ENCODE results near the gene MAP3K21. TPM values are rescaled to one million over a fixed set of nuclear protein-coding genes. Genes with fewer than 3 reads are reported as not detected.

MAP3K21 gene
- polyA plus RNA-seq, 1 donor from 2014 or later = 3.7 TPM

DNA sequence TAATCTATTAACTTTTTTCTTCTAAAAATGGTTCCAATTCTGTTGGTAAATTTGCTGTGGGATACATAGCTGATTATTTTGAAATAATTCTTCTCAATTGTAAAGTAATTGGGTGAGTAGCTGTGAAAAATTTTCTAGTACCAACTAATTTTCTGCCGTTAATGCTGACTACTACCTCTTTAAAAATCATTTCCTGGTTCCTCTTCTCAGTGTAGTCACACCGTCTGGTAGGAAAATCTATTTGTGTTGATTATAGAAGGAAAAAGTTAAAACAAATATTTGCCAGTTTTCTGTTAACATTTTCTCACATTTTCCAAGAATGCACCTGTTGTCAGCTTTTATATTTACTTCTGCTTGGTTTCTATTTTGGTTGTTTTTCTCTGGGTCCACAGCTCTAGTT is 82.0 kb downstream of the MAP3K21 start:
- no peak overlapping the region for H3K9ac ChIP-seq (ENCODE audit: low read length)
- H3K27ac ChIP-seq (ENCODE audit: low read length) = no peak overlapping the region
- no peaks in the 10 kb centered on the region for H3K36me3 ChIP-seq (ENCODE audit: insufficient read depth, low read length)
- H4K20me1 ChIP-seq (ENCODE audit: insufficient read depth) = no peaks in the 10 kb centered on the region
- H3K79me2 ChIP-seq (replicated peaks; ENCODE audit: insufficient read depth, low read length) = no peaks in the 10 kb centered on the region
- no peak for TF ChIP-seq RAD21 (conservative IDR thresholded peaks at IDR 0.05)
- no peak for TF ChIP-seq TAF1 (IDR thresholded peaks at IDR 0.05; ENCODE audit: low read depth)
- no peak overlapping the region for H2AFZ ChIP-seq (ENCODE audit: low read depth, low read length)
- H3K9me2 ChIP-seq (ENCODE audit: insufficient read depth, low read length) = no peaks in the 10 kb centered on the region
- no peak overlapping the region for H3K4me3 ChIP-seq (ENCODE audit: low read length)
- H3K9me3 ChIP-seq (ENCODE audit: low read length) = no peaks in the 10 kb centered on the region
- no peaks in the 10 kb centered on the region for H3F3A ChIP-seq (ENCODE audit: insufficient read depth, low read length, poor library complexity, severe bottlenecking)
- H3K27me3 ChIP-seq (ENCODE audit: insufficient read depth, low read depth, low read length) = no peaks in the 10 kb centered on the region
- no peak overlapping the region for H3K4me2 ChIP-seq (ENCODE audit: low read length)

DNA sequence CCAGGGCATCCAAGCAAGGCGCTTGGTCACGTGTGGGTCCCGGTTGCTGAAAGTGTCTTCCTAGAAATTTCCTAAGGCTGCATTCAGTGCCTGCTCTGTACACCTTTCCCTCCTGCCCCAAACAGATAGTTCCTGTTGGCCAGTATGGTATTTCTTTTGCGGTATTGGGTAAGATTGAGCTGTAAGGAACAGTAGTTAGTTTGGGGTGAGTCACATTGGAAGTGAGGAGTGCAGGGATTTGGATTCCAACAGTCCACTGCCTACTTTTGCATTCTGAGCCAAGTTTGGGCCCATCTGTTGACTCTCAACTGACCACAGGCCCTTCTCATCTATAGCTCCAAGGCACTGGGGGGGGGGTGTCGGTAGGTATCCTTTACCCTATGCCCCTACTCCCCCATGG is 83.4 kb downstream of the MAP3K21 start:
- Histone ChIP-seq H3K36me3 (ENCODE audit: insufficient read depth, low read length) (no peaks in the 10 kb centered on the region), H3K79me2 (replicated peaks; ENCODE audit: insufficient read depth, low read length) (no peaks in the 10 kb centered on the region), H3K27me3 (ENCODE audit: insufficient read depth, low read depth, low read length) (no peaks in the 10 kb centered on the region), H3K9ac (ENCODE audit: low read length) (no peak overlapping the region), H2AFZ (ENCODE audit: low read depth, low read length) (no peak overlapping the region), H3K4me2 (ENCODE audit: low read length) (no peak overlapping the region), H4K20me1 (ENCODE audit: insufficient read depth) (no peaks in the 10 kb centered on the region), H3F3A (ENCODE audit: insufficient read depth, low read length, poor library complexity, severe bottlenecking) (no peaks in the 10 kb centered on the region), H3K4me3 (ENCODE audit: low read length) (no peak overlapping the region), H3K9me3 (ENCODE audit: low read length) (no peaks in the 10 kb centered on the region), H3K9me2 (ENCODE audit: insufficient read depth, low read length) (no peaks in the 10 kb centered on the region), H3K27ac (ENCODE audit: low read length) (no peak overlapping the region)
- TF ChIP-seq EZH2 (IDR thresholded peaks at IDR 0.05; ENCODE audit: borderline replicate concordance, insufficient read depth, low read length, poor library complexity, severe bottlenecking) (no peak), MXI1 (conservative IDR thresholded peaks at IDR 0.05; ENCODE audit: poor library complexity, severe bottlenecking) (no peak), RAD21 (conservative IDR thresholded peaks at IDR 0.05) (no peak), POLR2AphosphoS5 (IDR thresholded peaks at IDR 0.05) (no peak), SMC3 (conservative IDR thresholded peaks at IDR 0.05; ENCODE audit: poor library complexity) (no peak), TAF1 (IDR thresholded peaks at IDR 0.05; ENCODE audit: low read depth) (no peak), EP300 (conservative IDR thresholded peaks at IDR 0.05; ENCODE audit: poor library complexity, severe bottlenecking) (no peak)
- TF ChIP-seq, protein P1, sequence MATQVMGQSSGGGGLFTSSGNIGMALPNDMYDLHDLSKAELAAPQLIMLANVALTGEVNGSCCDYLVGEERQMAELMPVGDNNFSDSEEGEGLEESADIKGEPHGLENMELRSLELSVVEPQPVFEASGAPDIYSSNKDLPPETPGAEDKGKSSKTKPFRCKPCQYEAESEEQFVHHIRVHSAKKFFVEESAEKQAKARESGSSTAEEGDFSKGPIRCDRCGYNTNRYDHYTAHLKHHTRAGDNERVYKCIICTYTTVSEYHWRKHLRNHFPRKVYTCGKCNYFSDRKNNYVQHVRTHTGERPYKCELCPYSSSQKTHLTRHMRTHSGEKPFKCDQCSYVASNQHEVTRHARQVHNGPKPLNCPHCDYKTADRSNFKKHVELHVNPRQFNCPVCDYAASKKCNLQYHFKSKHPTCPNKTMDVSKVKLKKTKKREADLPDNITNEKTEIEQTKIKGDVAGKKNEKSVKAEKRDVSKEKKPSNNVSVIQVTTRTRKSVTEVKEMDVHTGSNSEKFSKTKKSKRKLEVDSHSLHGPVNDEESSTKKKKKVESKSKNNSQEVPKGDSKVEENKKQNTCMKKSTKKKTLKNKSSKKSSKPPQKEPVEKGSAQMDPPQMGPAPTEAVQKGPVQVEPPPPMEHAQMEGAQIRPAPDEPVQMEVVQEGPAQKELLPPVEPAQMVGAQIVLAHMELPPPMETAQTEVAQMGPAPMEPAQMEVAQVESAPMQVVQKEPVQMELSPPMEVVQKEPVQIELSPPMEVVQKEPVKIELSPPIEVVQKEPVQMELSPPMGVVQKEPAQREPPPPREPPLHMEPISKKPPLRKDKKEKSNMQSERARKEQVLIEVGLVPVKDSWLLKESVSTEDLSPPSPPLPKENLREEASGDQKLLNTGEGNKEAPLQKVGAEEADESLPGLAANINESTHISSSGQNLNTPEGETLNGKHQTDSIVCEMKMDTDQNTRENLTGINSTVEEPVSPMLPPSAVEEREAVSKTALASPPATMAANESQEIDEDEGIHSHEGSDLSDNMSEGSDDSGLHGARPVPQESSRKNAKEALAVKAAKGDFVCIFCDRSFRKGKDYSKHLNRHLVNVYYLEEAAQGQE (IDR thresholded peaks at IDR 0.05; ENCODE audit: borderline replicate concordance) = no peak
- TF ChIP-seq, protein P2, sequence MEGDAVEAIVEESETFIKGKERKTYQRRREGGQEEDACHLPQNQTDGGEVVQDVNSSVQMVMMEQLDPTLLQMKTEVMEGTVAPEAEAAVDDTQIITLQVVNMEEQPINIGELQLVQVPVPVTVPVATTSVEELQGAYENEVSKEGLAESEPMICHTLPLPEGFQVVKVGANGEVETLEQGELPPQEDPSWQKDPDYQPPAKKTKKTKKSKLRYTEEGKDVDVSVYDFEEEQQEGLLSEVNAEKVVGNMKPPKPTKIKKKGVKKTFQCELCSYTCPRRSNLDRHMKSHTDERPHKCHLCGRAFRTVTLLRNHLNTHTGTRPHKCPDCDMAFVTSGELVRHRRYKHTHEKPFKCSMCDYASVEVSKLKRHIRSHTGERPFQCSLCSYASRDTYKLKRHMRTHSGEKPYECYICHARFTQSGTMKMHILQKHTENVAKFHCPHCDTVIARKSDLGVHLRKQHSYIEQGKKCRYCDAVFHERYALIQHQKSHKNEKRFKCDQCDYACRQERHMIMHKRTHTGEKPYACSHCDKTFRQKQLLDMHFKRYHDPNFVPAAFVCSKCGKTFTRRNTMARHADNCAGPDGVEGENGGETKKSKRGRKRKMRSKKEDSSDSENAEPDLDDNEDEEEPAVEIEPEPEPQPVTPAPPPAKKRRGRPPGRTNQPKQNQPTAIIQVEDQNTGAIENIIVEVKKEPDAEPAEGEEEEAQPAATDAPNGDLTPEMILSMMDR (IDR thresholded peaks at IDR 0.05; ENCODE audit: poor library complexity, severe bottlenecking) = no peak

DNA sequence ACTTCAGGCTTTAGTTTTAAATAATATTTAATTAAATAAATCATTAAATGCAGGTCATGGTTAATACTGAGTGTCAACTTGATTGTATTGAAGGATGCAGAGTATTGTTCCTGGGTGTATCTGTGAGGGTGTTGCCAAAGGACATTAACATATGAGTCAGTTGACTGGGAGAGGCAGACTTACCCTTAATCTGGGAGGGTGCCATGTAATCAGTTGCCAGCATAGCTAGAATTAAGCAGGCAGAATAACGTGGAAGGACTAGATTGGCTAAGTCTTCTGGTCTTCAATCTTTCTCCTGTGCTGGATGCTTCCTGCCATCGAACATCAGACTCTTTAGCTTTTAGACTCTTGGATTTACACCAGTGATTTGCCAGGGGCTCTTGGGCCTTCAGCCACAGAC is 85.3 kb downstream of the MAP3K21 start:
- Histone ChIP-seq H3K27ac (ENCODE audit: low read length) (no peak overlapping the region), H3K27me3 (ENCODE audit: insufficient read depth, low read depth, low read length) (no peaks in the 10 kb centered on the region), H3F3A (ENCODE audit: insufficient read depth, low read length, poor library complexity, severe bottlenecking) (no peaks in the 10 kb centered on the region), H4K20me1 (ENCODE audit: insufficient read depth) (no peaks in the 10 kb centered on the region), H2AFZ (ENCODE audit: low read depth, low read length) (no peak overlapping the region), H3K9ac (ENCODE audit: low read length) (no peak overlapping the region), H3K79me2 (replicated peaks; ENCODE audit: insufficient read depth, low read length) (no peaks in the 10 kb centered on the region), H3K4me2 (ENCODE audit: low read length) (no peak overlapping the region), H3K9me2 (ENCODE audit: insufficient read depth, low read length) (no peaks in the 10 kb centered on the region), H3K9me3 (ENCODE audit: low read length) (no peaks in the 10 kb centered on the region), H3K36me3 (ENCODE audit: insufficient read depth, low read length) (no peaks in the 10 kb centered on the region), H3K4me3 (ENCODE audit: low read length) (no peak overlapping the region)
- TF ChIP-seq POLR2AphosphoS5 (IDR thresholded peaks at IDR 0.05) = no peak
- no peak for TF ChIP-seq TAF1 (IDR thresholded peaks at IDR 0.05; ENCODE audit: low read depth)
- TF ChIP-seq RAD21 (conservative IDR thresholded peaks at IDR 0.05) = no peak
- TF ChIP-seq, protein P1 (IDR thresholded peaks at IDR 0.05; ENCODE audit: borderline replicate concordance) = no peak
- TF ChIP-seq MXI1 (conservative IDR thresholded peaks at IDR 0.05; ENCODE audit: poor library complexity, severe bottlenecking) = no peak
- TF ChIP-seq, protein P2 (IDR thresholded peaks at IDR 0.05; ENCODE audit: poor library complexity, severe bottlenecking) = no peak
- TF ChIP-seq SMC3 (conservative IDR thresholded peaks at IDR 0.05; ENCODE audit: poor library complexity) = no peak
- no peak for TF ChIP-seq EP300 (conservative IDR thresholded peaks at IDR 0.05; ENCODE audit: poor library complexity, severe bottlenecking)
- TF ChIP-seq EZH2 (IDR thresholded peaks at IDR 0.05; ENCODE audit: borderline replicate concordance, insufficient read depth, low read length, poor library complexity, severe bottlenecking) = no peak

Measured in neural cell (in vitro differentiated cells).